ENCODE results near the gene TRIM50.
"Not testable (repeated sequence)": the region's sequence is repeated elsewhere in the genome, so short reads cannot be mapped to it uniquely, and the experiment has no call there.

TRIM50 gene

DNA sequence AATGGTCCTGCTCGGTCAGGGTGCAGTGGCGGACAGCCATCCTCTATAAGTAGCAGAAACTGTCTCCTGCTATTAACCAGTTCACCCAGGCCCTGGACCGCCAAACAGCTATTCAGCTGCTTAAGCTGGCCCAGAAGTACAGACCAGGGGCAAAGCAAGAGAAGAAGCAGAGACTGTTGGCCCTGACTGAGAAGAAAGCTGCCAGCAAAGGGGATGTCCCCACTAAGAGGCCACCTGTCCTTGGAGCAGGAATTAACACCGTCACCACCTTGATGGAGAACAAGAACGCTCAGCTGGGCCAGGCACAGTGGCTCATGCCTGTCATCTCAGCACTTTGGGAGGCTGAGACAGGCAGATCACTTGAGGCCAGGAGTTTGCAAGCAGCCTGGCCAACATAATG lies 13.6 kb downstream of the TRIM50 start:
- Histone ChIP-seq H3K4me3 (ENCODE audit: low read depth, low read length) (no peak overlapping the region), H3K27me3 (ENCODE audit: control insufficient read depth, insufficient read depth, low read length) (no peaks in the 10 kb centered on the region), H2AFZ (no peak overlapping the region), H3K9ac (no peak overlapping the region), H3K9me3 (ENCODE audit: control insufficient read depth, low read length) (no peaks in the 10 kb centered on the region), H3K4me1 (peaks cover 2% of the 10 kb centered on the region), H3K27ac (no peak overlapping the region), H3K79me2 (peaks cover 3% of the 10 kb centered on the region), H3K36me3 (ENCODE audit: control insufficient read depth, insufficient read depth, low read length) (no peaks in the 10 kb centered on the region), H3K4me2 (ENCODE audit: low read length) (no peak overlapping the region)
- TF ChIP-seq, protein P1, sequence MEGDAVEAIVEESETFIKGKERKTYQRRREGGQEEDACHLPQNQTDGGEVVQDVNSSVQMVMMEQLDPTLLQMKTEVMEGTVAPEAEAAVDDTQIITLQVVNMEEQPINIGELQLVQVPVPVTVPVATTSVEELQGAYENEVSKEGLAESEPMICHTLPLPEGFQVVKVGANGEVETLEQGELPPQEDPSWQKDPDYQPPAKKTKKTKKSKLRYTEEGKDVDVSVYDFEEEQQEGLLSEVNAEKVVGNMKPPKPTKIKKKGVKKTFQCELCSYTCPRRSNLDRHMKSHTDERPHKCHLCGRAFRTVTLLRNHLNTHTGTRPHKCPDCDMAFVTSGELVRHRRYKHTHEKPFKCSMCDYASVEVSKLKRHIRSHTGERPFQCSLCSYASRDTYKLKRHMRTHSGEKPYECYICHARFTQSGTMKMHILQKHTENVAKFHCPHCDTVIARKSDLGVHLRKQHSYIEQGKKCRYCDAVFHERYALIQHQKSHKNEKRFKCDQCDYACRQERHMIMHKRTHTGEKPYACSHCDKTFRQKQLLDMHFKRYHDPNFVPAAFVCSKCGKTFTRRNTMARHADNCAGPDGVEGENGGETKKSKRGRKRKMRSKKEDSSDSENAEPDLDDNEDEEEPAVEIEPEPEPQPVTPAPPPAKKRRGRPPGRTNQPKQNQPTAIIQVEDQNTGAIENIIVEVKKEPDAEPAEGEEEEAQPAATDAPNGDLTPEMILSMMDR (IDR thresholded peaks at IDR 0.05): no peak

DNA sequence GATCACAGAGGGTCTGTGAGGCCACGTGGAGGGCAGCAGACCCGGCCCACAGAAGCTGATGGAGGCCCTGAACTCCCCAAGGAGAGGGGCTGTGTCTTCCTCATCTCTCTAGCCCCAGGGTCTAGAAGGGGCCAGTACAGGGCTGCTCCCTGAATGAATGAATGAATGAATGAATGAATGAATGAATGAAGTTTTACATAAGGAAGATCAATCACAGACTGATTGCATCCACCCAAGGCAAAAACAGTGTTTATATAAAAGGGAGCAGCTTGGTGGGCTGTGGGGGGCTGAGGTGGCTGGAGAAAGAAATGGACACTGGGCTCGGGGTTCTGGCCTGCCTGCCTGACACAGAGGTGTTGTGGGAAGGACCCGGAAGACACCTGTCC lies 14.4 kb downstream of the TRIM50 start:
- peaks cover 3% of the 10 kb centered on the region for H3K4me1 ChIP-seq
- no peak overlapping the region for H2AFZ ChIP-seq
- H3K27me3 ChIP-seq (ENCODE audit: control insufficient read depth, insufficient read depth, low read length): no peaks in the 10 kb centered on the region
- H3K9me3 ChIP-seq (ENCODE audit: control insufficient read depth, low read length): no peaks in the 10 kb centered on the region
- no peak overlapping the region for H3K27ac ChIP-seq
- H3K36me3 ChIP-seq (ENCODE audit: control insufficient read depth, insufficient read depth, low read length): no peaks in the 10 kb centered on the region
- H3K4me3 ChIP-seq (ENCODE audit: low read depth, low read length): no peak overlapping the region
- TF ChIP-seq, protein P1 (IDR thresholded peaks at IDR 0.05): no peak
- H3K9ac ChIP-seq: no peak overlapping the region
- H3K79me2 ChIP-seq: peaks cover 3% of the 10 kb centered on the region
- H3K4me2 ChIP-seq (ENCODE audit: low read length): no peak overlapping the region

DNA sequence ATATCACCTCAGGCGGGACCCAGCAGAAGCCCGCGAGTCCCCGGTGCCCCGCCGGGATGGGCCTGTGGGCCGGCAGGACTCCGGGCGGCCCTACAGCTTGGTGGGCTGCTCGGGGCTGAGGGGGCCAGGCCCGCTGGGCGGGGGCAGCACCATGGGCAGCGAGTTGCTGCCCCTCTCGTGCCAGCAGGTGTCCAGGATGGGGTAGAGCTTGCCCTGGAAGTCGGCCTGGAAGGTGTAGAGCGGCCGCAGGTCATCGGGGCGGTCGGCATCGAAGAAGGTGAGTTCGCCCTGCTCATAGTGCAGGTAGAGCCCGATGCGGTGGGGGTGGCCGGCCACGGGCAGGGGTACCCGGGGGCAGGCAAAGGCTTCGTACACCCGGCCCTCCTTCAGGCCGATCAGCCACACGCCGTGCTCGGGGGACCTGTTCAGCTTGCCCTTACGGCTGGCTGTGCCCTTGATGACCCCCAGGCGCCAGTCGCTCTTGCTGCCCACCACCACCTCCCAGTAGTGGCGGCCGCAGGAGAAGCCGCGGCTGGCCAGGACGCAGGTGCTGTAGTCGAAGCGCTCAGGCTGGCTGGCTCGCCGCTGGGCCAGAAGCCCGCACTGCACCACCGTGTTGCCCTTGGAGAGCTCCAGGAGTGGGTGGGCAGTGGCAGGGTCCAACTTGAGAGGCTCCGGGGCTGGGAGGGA lies 14.9 kb downstream of the TRIM50 start:
- peaks cover 3% of the 10 kb centered on the region for H3K4me1 ChIP-seq
- H3K9me3 ChIP-seq (ENCODE audit: control insufficient read depth, low read length): no peaks in the 10 kb centered on the region
- H3K27ac ChIP-seq: no peak overlapping the region
- no peaks in the 10 kb centered on the region for H3K27me3 ChIP-seq (ENCODE audit: control insufficient read depth, insufficient read depth, low read length)
- no peak overlapping the region for H3K4me3 ChIP-seq (ENCODE audit: low read depth, low read length)
- no peak overlapping the region for H3K9ac ChIP-seq
- no peaks in the 10 kb centered on the region for H3K36me3 ChIP-seq (ENCODE audit: control insufficient read depth, insufficient read depth, low read length)
- peaks cover 2% of the 10 kb centered on the region for H3K79me2 ChIP-seq
- no peak overlapping the region for H3K4me2 ChIP-seq (ENCODE audit: low read length)
- no peak overlapping the region for H2AFZ ChIP-seq
- TF ChIP-seq, protein P1 (IDR thresholded peaks at IDR 0.05): no peak

DNA sequence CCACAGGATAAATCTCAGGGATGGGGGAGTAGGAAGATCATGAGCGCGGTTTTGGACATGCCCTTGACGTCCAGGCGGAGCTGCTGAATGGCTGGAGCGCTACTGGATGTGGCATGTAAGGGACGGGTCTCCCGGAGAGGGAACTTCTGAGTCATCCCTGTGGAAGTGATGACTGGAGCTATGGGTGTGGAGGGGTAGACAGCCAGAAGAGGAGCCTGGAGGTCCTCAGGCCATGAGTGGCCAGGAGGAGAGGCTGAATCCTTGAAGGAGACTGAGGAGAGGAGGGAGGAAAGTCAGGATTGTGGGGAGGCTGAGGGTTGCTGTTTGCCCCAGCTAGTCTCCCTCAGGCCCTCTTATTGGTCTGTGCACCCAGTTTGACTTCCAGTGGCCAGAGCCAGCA lies 16.5 kb downstream of the TRIM50 start:
- H3K9ac ChIP-seq; H3K79me2 ChIP-seq; H3K9me3 ChIP-seq (ENCODE audit: control insufficient read depth, low read length); H3K4me1 ChIP-seq; H3K27me3 ChIP-seq (ENCODE audit: control insufficient read depth, insufficient read depth, low read length); H3K4me3 ChIP-seq (ENCODE audit: low read depth, low read length); H3K36me3 ChIP-seq (ENCODE audit: control insufficient read depth, insufficient read depth, low read length); H2AFZ ChIP-seq; H3K4me2 ChIP-seq (ENCODE audit: low read length); H3K27ac ChIP-seq: not testable (repeated sequence)

DNA sequence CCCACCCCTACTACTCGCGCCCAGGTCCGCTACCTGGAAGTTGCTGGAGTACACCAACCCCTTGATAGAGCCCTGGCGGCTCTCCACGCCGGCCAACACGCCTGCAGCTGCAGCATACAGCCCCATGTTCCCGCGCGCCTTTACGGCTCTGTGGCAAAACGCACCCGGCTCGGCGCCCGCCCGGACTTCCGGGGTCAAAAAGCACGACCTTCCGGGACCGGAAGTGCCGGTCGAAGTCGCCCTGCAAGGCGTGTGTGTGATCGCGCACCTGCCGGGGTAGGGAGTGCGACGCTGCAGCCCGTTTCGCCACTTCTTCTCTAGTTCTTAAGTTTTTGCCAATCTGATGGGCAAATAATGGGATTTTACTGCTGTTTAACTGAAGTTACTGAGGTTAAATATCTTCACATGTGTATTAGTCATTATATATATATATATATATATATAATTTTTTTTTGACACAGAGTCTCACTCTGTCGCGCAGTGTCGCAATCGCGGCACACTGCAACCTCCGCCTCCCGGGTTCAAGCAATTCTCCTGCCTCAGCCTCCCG lies 19.1 kb downstream of the TRIM50 start, which contains the start of gene NSUN5:
TSS of gene NSUN5 (minus strand) at position 162 of the 550 bp plus-strand sequence. CDS start at position 126, 36 bp downstream.
- Histone ChIP-seq H3K27me3 (ENCODE audit: control insufficient read depth, insufficient read depth, low read length) (no peaks in the 10 kb centered on the region), H3K9me3 (ENCODE audit: control insufficient read depth, low read length) (no peaks in the 10 kb centered on the region), H3K79me2 (no peaks in the 10 kb centered on the region), H2AFZ (peak within 1 kb of the TSS; percentile 83), H3K36me3 (ENCODE audit: control insufficient read depth, insufficient read depth, low read length) (no peaks in the 10 kb centered on the region), H3K4me1 (peaks cover 8% of the 10 kb centered on the region), H3K4me2 (ENCODE audit: low read length) (peak within 1 kb of the TSS; percentile 34), H3K9ac (peak within 1 kb of the TSS; percentile 3), H3K27ac (peak within 1 kb of the TSS; percentile 66), H3K4me3 (ENCODE audit: low read depth, low read length) (peak within 1 kb of the TSS; percentile 58)
- TF ChIP-seq, protein P1 (IDR thresholded peaks at IDR 0.05): no peak
